Lung (tissue), 12 donors: ENCODE data around the gene ARHGEF4. TPM values are rescaled to one million over a fixed set of nuclear protein-coding genes. Genes with fewer than 3 reads are reported as not detected.

Experiments used
- ATAC-seq: fragments of 200-7000 bp; cut with Tn5 transposase; one replicate; pipeline ENCODE4 v1.9.1; 2020; ENCODE audit warnings: moderate number of reproducible peaks; ENCODE audit not compliant: insufficient read depth, low FRiP score
- DNase-seq, 3 donors: peaks; one replicate each; pipeline ENCODE4 v3.0.0-alpha.2; 2013 to 2017
- H3K27ac ChIP-seq, 2 donors: one replicate each; pipeline ENCODE4 v1.5.1; 2013; ENCODE audit warnings: mild to moderate bottlenecking in 2 of 2, moderate library complexity in 2 of 2, control low read depth in 1 of 2, inconsistent platforms in 1 of 2, low read depth in 1 of 2, low read length in 1 of 2
- H3K27me3 ChIP-seq, 3 donors: one replicate each; pipeline ENCODE4 v1.5.1; 2013; ENCODE audit warnings: low read length in 2 of 3; ENCODE audit not compliant: control insufficient read depth in 3 of 3, insufficient read depth in 3 of 3
- H3K36me3 ChIP-seq, 4 donors: one replicate each; pipeline ENCODE4 v1.5.1; 2013; ENCODE audit warnings: low read length in 4 of 4, mild to moderate bottlenecking in 1 of 4, moderate library complexity in 1 of 4; ENCODE audit not compliant: control insufficient read depth in 4 of 4, insufficient read depth in 4 of 4
- H3K4me1 ChIP-seq, 5 donors: one replicate each; pipeline ENCODE4 v1.5.1; 2013; ENCODE audit warnings: low read length in 5 of 5, mild to moderate bottlenecking in 2 of 5, moderate library complexity in 1 of 5; ENCODE audit not compliant: control insufficient read depth in 5 of 5, insufficient read depth in 5 of 5
- H3K4me3 ChIP-seq: one replicate; pipeline ENCODE4 v1.5.1; 2013; ENCODE audit warnings: mild to moderate bottlenecking, control low read depth, moderate library complexity
- H3K9ac ChIP-seq, 2 donors: one replicate each; pipeline ENCODE4 v1.5.1; 2013; ENCODE audit warnings: low read length in 2 of 2, control low read depth in 1 of 2; ENCODE audit not compliant: insufficient read depth in 1 of 2
- H3K9me3 ChIP-seq, 4 donors: one replicate each; pipeline ENCODE4 v1.5.1; 2013; ENCODE audit warnings: low read length in 3 of 4, mild to moderate bottlenecking in 1 of 4, moderate library complexity in 1 of 4; ENCODE audit not compliant: control insufficient read depth in 4 of 4, insufficient read depth in 3 of 4
- WGBS, 2 donors: extraction: QIAGEN DNeasy Blood & Tissue Kit; methylation state at CpG; one replicate each; pipeline ENCODE4 v1.1.7; 2013; 5-methylcytosine and 5-hydroxymethylcytosine counted together
- polyA plus RNA-seq, 2 donors: library from polyadenylated mRNA; stranded (reverse); fragments of 200-250 nt; gene quantifications; one replicate each; pipeline ENCODE4 v1.2.1, GENCODE V29; 2013
- total RNA-seq, 2 donors: library from RNA; depleted of rRNA in 1 of 2; stranded (reverse); fragments of >200 nt in 1 of 2; gene quantifications; one replicate each; pipeline ENCODE4 v1.2.1, GENCODE V29; 2014 to 2021
- TF ChIP-seq, protein P1 (sequence below): IDR thresholded peaks from 2 replicates; pipeline ENCODE4 v1.5.1; 2012; ENCODE audit warnings: mild to moderate bottlenecking; ENCODE audit errors: control extremely low read depth, extremely low read depth
- donor health status: control.
- donor health status: control.
- donor health status: Bipolar disorder and iron deficiency.
- donor health status: healthy.
- donor health status: DM: yes; HTN: yes; CAD: no.

ARHGEF4 gene
- total and polyA plus RNA-seq, 4 donors = 1.8 to 15.9 (median 6.9) TPM

DNA sequence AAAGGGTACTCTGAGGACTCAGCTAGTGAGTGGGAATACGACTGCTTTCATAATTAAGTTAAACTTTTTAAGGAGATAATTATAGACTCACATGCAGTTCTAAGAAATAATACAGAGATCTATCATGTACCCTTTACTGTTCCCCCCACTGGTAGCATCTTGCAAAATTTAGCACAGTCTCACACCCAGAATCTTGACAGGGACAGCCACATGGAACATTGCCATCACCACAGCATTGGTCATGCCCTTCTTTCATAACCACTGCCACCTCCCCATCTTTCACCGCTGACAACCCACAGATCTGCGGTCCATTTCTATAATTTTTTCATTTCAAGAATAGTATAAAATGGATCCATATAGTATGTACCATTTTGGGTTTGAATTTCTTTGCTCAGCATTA, 37.8 kb downstream of the ARHGEF4 start:
- Histone ChIP-seq H3K27ac (no peak overlapping the region), H3K4me1 (no peaks in the 10 kb centered on the region), H3K4me3 (no peak overlapping the region), H3K9me3 (peaks cover 0 to 3% (median under 1%) of the 10 kb centered on the region in 4 donors), H3K9ac (no peak overlapping the region), H3K36me3 (no peaks in the 10 kb centered on the region), H3K27me3 (no peaks in the 10 kb centered on the region)
- 76 to 90% methylated on average over 3 of the region's 3 CpGs for WGBS, 2 donors
- TF ChIP-seq, protein P1, sequence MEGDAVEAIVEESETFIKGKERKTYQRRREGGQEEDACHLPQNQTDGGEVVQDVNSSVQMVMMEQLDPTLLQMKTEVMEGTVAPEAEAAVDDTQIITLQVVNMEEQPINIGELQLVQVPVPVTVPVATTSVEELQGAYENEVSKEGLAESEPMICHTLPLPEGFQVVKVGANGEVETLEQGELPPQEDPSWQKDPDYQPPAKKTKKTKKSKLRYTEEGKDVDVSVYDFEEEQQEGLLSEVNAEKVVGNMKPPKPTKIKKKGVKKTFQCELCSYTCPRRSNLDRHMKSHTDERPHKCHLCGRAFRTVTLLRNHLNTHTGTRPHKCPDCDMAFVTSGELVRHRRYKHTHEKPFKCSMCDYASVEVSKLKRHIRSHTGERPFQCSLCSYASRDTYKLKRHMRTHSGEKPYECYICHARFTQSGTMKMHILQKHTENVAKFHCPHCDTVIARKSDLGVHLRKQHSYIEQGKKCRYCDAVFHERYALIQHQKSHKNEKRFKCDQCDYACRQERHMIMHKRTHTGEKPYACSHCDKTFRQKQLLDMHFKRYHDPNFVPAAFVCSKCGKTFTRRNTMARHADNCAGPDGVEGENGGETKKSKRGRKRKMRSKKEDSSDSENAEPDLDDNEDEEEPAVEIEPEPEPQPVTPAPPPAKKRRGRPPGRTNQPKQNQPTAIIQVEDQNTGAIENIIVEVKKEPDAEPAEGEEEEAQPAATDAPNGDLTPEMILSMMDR = no peak
- DNase-seq (no peak), ATAC-seq (no peak)

DNA sequence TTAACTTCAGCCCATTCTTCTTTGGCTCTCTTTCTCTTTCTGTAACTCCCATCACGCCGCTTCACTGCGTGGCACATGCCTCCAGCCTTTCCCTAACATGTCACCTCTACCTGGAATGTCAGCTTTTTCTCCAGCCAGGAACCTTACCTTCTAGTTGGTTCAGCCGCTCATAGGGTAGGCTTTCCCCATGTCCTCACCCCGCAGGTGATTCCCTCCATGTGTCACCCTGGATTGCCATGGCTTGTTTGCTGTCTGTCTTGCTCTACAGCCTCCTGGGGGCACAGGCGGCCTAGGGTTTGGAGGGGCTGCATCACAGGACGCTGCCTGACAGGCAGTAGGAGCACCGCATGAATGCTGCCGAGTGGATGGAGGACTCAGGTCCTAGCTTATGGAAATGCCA, 39.2 kb downstream of the ARHGEF4 start:
- H3K9ac ChIP-seq = no peak overlapping the region
- DNase-seq = no peak
- H3K36me3 ChIP-seq = no peaks in the 10 kb centered on the region
- peaks cover 0 to 3% (median under 1%) of the 10 kb centered on the region in 4 donors for H3K9me3 ChIP-seq
- ATAC-seq = no peak
- no peak overlapping the region for H3K27ac ChIP-seq
- H3K4me3 ChIP-seq = no peak overlapping the region
- WGBS, 2 donors = 85 to 89% methylated on average over 9 of the region's 9 CpGs
- TF ChIP-seq, protein P1 = no peak
- peaks cover 0 to under 1% (median 0%) of the 10 kb centered on the region in 5 donors for H3K4me1 ChIP-seq
- H3K27me3 ChIP-seq = no peaks in the 10 kb centered on the region

GRCh38 chr2:130877258-130877657, 40.5 kb downstream of the ARHGEF4 start:
- H3K27me3 ChIP-seq = no peaks in the 10 kb centered on the region
- H3K4me3 ChIP-seq = no peak overlapping the region
- peaks cover 0 to 2% (median 0%) of the 10 kb centered on the region in 5 donors for H3K4me1 ChIP-seq
- no peak overlapping the region for H3K27ac ChIP-seq
- ATAC-seq = no peak
- DNase-seq = no peak
- H3K9ac ChIP-seq = no peak overlapping the region
- H3K36me3 ChIP-seq = no peaks in the 10 kb centered on the region
- 81 to 86% methylated on average over 5 of the region's 5 CpGs for WGBS, 2 donors
- H3K9me3 ChIP-seq = peaks cover 0 to 9% (median 1%) of the 10 kb centered on the region in 4 donors
- TF ChIP-seq, protein P1 = no peak

DNA sequence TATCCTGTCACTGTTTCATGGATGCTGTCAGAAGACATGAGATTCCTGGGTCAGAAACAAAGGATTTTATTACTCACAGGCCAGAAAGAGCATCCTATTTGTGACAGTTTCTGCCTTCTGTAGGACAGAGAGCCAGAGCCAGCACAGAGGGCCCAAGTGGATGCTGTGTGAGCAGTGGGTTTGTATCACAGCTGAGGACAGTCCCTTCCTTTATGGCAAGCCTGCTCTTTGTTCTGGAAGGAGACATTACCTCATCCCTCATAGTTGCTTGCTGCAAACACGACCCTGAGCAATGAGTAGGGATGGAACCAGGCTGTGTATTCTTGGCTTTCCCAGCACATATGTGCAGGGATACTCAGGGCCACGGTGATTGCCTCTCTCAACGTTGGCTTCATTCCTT, 41.6 kb downstream of the ARHGEF4 start:
- TF ChIP-seq, protein P1 = no peak
- Histone ChIP-seq H3K9me3 (peaks cover 0 to 10% (median 1%) of the 10 kb centered on the region in 4 donors), H3K36me3 (no peaks in the 10 kb centered on the region), H3K4me1 (peaks cover 0 to 2% (median 0%) of the 10 kb centered on the region in 5 donors), H3K27me3 (no peaks in the 10 kb centered on the region), H3K9ac (no peak overlapping the region), H3K4me3 (no peak overlapping the region), H3K27ac (no peak overlapping the region)
- ATAC-seq = no peak
- no peak for DNase-seq
- 64 to 73% methylated on average over 3 of the region's 3 CpGs for WGBS, 2 donors
